HG02885 (cell line): ENCODE data around the gene LIX1L.
A peak's percentile ranks its signal among the peaks of the same experiment; 100 is the strongest.

Experiments
- ATAC-seq: cut with Tn5 transposase; IDR thresholded peaks from one replicate; pipeline ENCODE4 v1.9.1; 2021; ENCODE audit warnings: mild to moderate bottlenecking; ENCODE audit not compliant: unreplicated experiment, poor library complexity

The LIX1L gene

DNA sequence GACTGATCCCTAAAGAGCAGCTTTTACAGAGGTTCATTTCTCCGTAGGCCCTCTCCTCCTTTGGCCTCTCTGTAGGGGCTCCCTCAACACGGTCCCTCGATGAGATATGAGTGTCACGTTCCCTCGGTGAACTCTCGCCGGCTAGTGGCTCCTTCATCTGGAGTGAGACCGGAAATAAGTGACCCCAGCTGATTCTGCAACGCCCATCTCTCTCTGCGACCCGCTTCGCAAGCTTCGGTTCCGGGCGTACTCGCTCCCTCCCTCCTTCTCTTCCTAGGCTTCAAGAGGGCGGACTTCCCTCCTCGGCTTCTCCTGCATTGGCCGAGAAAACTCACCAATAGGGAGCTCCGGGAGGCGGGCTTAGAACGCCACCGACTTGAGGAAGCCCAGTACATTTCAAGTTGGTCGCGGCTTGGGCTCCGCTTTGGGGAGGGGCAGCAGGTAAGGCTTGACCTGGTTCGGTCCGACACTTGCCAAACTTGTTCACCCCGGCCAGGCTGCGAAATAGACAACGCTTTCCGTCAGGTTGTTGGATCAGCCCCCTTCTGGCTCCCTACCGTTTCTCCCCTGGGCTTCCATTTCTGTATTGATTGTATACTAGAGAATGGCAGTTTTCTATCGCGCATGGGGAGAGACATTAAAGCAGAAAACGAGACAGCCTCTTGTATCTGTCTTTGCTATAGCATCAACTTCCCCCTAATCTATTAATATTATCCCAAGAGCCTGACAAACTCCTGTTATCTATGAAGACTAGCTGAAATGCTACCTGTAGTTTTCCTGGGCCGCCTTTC, 6.7 kb upstream of the LIX1L start, which contains the start of the genes ANKRD34A and POLR3GL:
TSS of gene ANKRD34A (minus strand) at position 248 of the 791 bp plus-strand sequence. CDS start 2,816 bp downstream, outside the sequence.
TSS of gene POLR3GL (plus strand) at position 363 of the 791 bp plus-strand sequence. CDS start 10,176 bp downstream, outside the sequence.
- peak; percentile 93 for ATAC-seq

GRCh38 chr1:145963265-145964019, 5.6 kb upstream of the LIX1L start:
- no peak for ATAC-seq

GRCh38 chr1:145962157-145963102, 4.6 kb upstream of the LIX1L start:
- ATAC-seq = no peak

- ATAC-seq = no peak
Measured at GRCh38 chr1:145961425-145962156, 3.8 kb upstream of the LIX1L start.

GRCh38 chr1:145961109-145961424, 3.2 kb upstream of the LIX1L start:
- no peak for ATAC-seq

DNA sequence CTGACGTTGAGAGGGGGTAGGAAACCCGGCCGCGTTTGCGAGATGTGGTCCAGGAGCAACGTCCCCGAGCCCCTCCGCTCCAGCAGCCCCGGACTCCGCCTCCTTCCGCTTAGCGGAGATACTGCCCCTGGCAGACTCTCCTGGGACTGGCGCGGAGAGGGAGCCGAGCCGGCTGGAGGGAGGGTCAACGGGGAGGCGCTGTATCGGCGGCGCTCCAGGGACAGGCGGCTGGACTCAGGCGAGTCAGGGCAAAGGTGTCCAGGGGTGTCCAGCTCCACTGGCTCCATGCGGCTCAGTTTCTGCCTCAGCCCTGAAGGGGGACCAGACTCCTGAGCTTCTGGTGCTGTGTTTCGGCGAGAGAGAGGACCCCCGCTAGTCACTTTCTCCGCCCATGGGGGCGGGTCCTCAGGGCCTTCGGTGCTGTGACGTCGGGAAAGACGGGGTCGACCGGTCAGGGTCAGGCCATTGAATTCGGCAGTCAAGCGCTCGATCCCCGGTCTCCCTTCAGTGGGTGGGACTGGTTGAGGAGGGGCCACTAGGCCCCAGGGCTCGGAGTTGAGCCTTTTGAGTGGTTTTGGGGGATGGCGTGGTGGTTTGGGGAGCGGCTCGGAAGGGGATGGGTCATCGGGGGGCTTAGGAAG, 2.8 kb upstream of the LIX1L start:
- no peak for ATAC-seq

- ATAC-seq = no peak
Measured at GRCh38 chr1:145959957-145960467, 2.2 kb upstream of the LIX1L start.

GRCh38 chr1:145959333-145959732, 1.5 kb upstream of the LIX1L start:
- ATAC-seq = no peak

DNA sequence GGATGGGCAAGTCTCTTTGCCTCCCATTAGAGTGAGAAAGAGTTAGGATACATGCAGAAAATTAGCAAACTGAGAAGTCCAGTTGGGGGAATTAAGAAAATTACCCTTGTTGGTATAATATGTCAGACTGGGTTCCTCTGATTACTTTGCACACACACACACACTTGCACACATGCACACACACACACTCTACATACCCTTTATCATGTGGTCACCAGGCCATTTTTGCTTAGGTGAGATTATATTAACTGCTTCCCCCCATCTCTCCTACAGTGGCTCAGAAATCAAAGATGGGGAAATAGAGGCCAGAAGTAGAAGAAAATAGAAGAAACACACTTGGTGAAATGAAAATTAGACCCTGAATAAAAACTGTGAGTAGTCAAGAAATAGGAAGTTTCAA, 917 bp upstream of the LIX1L start:
- ATAC-seq = no peak

DNA sequence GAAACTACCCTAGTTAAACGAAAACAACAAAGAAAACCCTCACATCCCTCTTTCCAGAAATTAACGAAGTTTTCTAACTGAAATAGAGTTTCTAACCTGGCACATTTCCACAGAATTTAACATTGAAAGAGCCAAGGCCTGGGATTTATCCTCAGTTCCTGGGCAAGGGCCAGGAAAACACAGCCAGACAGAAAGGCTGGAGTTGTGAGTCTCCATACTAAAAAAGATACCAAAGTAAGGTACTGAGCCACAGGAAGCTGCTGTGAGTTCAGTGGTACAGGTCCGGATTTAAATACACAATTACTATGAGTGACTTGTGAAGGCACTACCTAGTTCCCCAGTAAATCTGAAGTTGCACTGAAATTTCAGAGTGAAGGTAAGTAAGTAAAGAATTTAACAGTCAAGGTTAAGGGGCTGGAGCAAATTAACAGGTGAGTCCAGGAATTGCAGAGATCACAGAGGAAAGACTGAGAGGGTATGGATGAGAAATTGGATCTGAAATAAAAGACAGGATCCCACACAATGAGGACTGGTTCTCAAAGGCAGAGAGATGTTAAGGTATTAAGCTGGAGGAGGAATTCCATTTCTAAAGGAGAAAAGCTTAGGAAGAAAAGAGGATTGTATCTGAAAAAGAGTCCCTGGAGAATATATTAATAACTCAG, 905 bp downstream of the LIX1L start:
- no peak for ATAC-seq

GRCh38 chr1:145956361-145956760, 1.5 kb downstream of the LIX1L start:
- no peak for ATAC-seq

- no peak for ATAC-seq
Measured at GRCh38 chr1:145955436-145955835, 2.4 kb downstream of the LIX1L start.

- ATAC-seq = no peak
Measured at GRCh38 chr1:145953861-145954260, 4.0 kb downstream of the LIX1L start.

- ATAC-seq = no peak
Measured at GRCh38 chr1:145952903-145953302, 4.9 kb downstream of the LIX1L start.

GRCh38 chr1:145951526-145951925, 6.3 kb downstream of the LIX1L start:
- ATAC-seq = no peak

DNA sequence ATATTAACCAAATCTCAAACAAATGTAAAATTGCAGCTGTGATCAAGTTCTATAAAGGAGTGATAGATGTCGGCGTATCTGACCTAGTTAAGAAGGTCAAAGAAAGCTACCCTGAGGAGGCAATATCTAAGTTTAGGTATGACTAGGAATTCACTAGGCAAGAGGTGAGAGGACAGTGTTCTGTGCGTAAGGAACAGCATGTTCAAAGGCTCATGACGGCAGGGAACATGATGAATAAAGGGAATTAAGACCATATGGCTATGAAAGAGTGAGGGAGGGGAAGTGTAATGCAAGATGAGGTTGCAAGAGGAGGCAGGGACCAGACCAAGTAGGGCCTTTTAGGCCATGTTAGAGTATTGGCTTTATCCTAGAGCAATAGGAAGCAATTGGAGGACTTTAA, 8.6 kb downstream of the LIX1L start:
- no peak for ATAC-seq

DNA sequence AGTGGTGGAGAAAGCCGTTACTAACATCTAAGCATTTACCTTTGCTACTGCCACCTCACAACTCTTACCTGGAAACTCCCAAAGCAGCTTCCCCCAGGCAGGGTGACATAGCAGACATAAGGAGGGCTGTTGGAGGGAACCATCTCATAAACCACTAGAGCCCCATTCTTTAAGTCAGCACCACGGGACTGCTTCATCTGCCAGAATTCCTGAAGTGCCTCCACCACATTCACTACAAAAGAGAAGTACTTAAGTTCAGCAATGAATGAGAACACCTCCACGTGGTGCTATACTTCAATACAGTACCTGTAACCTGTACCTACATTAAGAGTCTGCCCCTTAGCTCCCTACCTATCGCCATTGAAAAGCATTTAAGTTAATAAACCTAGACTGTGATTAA, 10.3 kb downstream of the LIX1L start:
- ATAC-seq = no peak

DNA sequence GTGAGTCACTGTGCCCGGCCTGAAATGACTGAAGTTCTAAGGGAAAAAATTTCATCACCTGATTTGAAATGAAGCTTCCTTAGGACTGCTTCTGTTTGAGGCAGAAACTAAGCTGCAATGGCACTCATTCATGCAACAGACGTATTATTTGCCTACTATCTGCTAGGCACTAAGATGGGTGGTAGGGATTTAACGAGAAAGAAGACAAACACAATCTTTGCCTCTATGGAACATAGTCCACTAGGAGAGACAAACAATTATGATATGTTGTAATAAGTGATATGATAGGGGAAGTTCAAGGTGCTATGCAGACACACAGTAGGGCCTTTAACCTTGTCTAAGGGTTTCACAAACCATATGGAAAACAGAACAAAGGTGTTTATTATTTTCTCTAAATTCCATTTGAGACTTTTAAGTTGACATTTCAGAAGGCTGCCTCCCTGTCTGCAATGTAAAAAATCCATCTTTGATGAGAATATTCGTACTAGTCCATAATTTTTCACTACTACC, 11.3 kb downstream of the LIX1L start:
- no peak for ATAC-seq
